HEK293T (cell line): Measurements from ENCODE around the gene MRPL10.

Experiments
- CTCF ChIA-PET: fragments of 350-600 bp; formaldehyde crosslinking; extraction: SDS; loops from one replicate; lab custom pipeline; 2021; ENCODE audit warnings: antibody characterized with exemption, inconsistent platforms; lab: Yijun Ruan, JAX
- POLR2A ChIA-PET: fragments of 350-600 bp; formaldehyde crosslinking; extraction: SDS; loops from one replicate; lab custom pipeline; 2020; ENCODE audit warnings: antibody characterized with exemption, inconsistent platforms; lab: Yijun Ruan, JAX
- DNase-seq: peaks from one replicate; pipeline ENCODE4 v3.0.0; 2012; ENCODE audit warnings: mixed read lengths; ENCODE audit errors: extremely low spot score
- ARNT ChIP-seq: fragments of 450-650 bp; IDR thresholded peaks from 2 replicates; pipeline ENCODE4 v1.6.1; 2017; ENCODE audit warnings: mild to moderate bottlenecking
- BHLHE40 ChIP-seq: fragments of 450-650 bp; IDR thresholded peaks from 2 replicates; pipeline ENCODE4 v1.6.1; 2016; ENCODE audit warnings: mild to moderate bottlenecking, moderate library complexity, borderline replicate concordance
- CTBP1 ChIP-seq: fragments of 450-650 bp; IDR thresholded peaks from 2 replicates; pipeline ENCODE4 v1.6.1; 2016; ENCODE audit warnings: borderline replicate concordance
- ELF4 ChIP-seq: fragments of 450-650 bp; IDR thresholded peaks from 2 replicates; pipeline ENCODE4 v1.6.1; 2017; ENCODE audit warnings: antibody characterized with exemption
- FOXA1 ChIP-seq: fragments of 450-650 bp; IDR thresholded peaks from 2 replicates; pipeline ENCODE4 v1.6.1; 2016; ENCODE audit warnings: mild to moderate bottlenecking
- FOXK2 ChIP-seq: fragments of 450-650 bp; IDR thresholded peaks from 2 replicates; pipeline ENCODE4 v1.6.1; 2016; ENCODE audit warnings: mild to moderate bottlenecking
- FOXM1 ChIP-seq: fragments of 450-650 bp; IDR thresholded peaks from 2 replicates; pipeline ENCODE4 v1.6.1; 2017; ENCODE audit warnings: mild to moderate bottlenecking, borderline replicate concordance
- HDGF ChIP-seq: fragments of 450-650 bp; IDR thresholded peaks from 2 replicates; pipeline ENCODE4 v1.6.1; 2017; ENCODE audit warnings: antibody characterized with exemption, borderline replicate concordance
- L3MBTL2 ChIP-seq: fragments of 450-650 bp; conservative IDR thresholded peaks from 2 replicates; pipeline ENCODE4 v1.6.1; 2016; ENCODE audit warnings: mild to moderate bottlenecking
- LEF1 ChIP-seq: fragments of 450-650 bp; IDR thresholded peaks from 2 replicates; pipeline ENCODE4 v1.6.1; 2017; ENCODE audit warnings: mild to moderate bottlenecking, borderline replicate concordance
- NFRKB ChIP-seq: fragments of 450-650 bp; IDR thresholded peaks from 2 replicates; pipeline ENCODE4 v1.6.1; 2016; ENCODE audit warnings: mild to moderate bottlenecking, moderate library complexity
- PKNOX1 ChIP-seq: fragments of 450-650 bp; IDR thresholded peaks from 2 replicates; pipeline ENCODE4 v1.6.1; 2016
- SP1 ChIP-seq: fragments of 450-650 bp; IDR thresholded peaks from 2 replicates; pipeline ENCODE4 v1.6.1; 2017
- SUZ12 ChIP-seq: fragments of 450-650 bp; IDR thresholded peaks from 2 replicates; pipeline ENCODE4 v1.6.1; 2016; ENCODE audit warnings: mild to moderate bottlenecking
- TARDBP ChIP-seq: fragments of 450-650 bp; IDR thresholded peaks from 2 replicates; pipeline ENCODE4 v1.6.1; 2016
- ZNF384 ChIP-seq: fragments of 450-650 bp; IDR thresholded peaks from 2 replicates; pipeline ENCODE4 v1.6.1; 2016

The MRPL10 gene

GRCh38 chr17:47813077-47813476 lies 18.3 kb downstream of the MRPL10 start:
- POLR2A ChIA-PET, result no interaction called here
- CTCF ChIA-PET, result no interaction called here
- TF ChIP-seq HDGF (no peak), L3MBTL2 (no peak), ZNF384 (no peak)
- DNase-seq, result no peak

GRCh38 chr17:47812146-47812920 lies 19.0 kb downstream of the MRPL10 start:
- POLR2A ChIA-PET, result no interaction called here
- CTCF ChIA-PET, result no interaction called here
- TF ChIP-seq SP1, result no peak
- no peak for TF ChIP-seq ARNT
- no peak for TF ChIP-seq ELF4
- TF ChIP-seq FOXM1, result no peak
- no peak for TF ChIP-seq HDGF
- TF ChIP-seq SUZ12, result no peak
- TF ChIP-seq NFRKB, result no peak
- no peak for TF ChIP-seq FOXK2
- TF ChIP-seq FOXA1, result no peak
- TF ChIP-seq CTBP1, result no peak
- no peak for TF ChIP-seq LEF1
- TF ChIP-seq PKNOX1, result no peak
- no peak for TF ChIP-seq BHLHE40
- no peak for TF ChIP-seq ZNF384
- TF ChIP-seq TARDBP, result no peak
- no peak for TF ChIP-seq L3MBTL2
- no peak for DNase-seq

- CTCF ChIA-PET, result no interaction called here
- DNase-seq, result no peak
- POLR2A ChIA-PET, result no interaction called here
- TF ChIP-seq FOXM1, result no peak
- no peak for TF ChIP-seq ELF4
- TF ChIP-seq BHLHE40, result no peak
- TF ChIP-seq FOXA1, result no peak
- no peak for TF ChIP-seq TARDBP
Observed at GRCh38 chr17:47811709-47812108, 19.6 kb downstream of the MRPL10 start.

- DNase-seq, result no peak
- ChIA-PET POLR2A (interaction anchor here (1.2 to 1.3 kb wide), 2 partner anchors 11 to 85 kb away, joined by 3 to 5 read pairs; partner anchors contain the start of genes OSBPL7 and SP2), CTCF (no interaction called here)
- TF ChIP-seq TARDBP, result no peak
Observed at GRCh38 chr17:47810901-47811635, 20.3 kb downstream of the MRPL10 start.

- TF ChIP-seq ELF4 (no peak), SUZ12 (no peak), TARDBP (no peak), ARNT (no peak), HDGF (no peak)
- ChIA-PET POLR2A (interaction anchor here (1.0 to 1.3 kb wide), 3 partner anchors 11 to 161 kb away, joined by 3 to 5 read pairs (median 4); partner anchors contain the start of genes OSBPL7 and SP2), CTCF (no interaction called here)
- no peak for DNase-seq
Observed at GRCh38 chr17:47810200-47810821, 21.0 kb downstream of the MRPL10 start.

GRCh38 chr17:47808830-47809480 lies 22.4 kb downstream of the MRPL10 start:
- CTCF ChIA-PET, result no interaction called here
- POLR2A ChIA-PET, result interaction anchor here (1.0 kb wide), 1 partner anchor 22 kb away, joined by 3 read pairs; the partner anchor contains the start of genes LRRC46 and MRPL10
- no peak for DNase-seq
- TF ChIP-seq TARDBP (no peak), L3MBTL2 (no peak), ZNF384 (no peak), NFRKB (no peak), FOXM1 (no peak), CTBP1 (no peak), ARNT (no peak), ELF4 (no peak), FOXA1 (no peak), FOXK2 (no peak), SUZ12 (no peak), BHLHE40 (no peak), PKNOX1 (no peak), SP1 (no peak), HDGF (no peak)
